Stimulated activated memory B cell treated with anti-CD40 and anti-IgM and Interleukin-4, amounts not matched to agents 10 μg/mL and 1 μg/mL and 100 μg/mL, for 72 hours (primary cell): ENCODE data around the gene LEFTY2.
"Not testable (repeated sequence)": the region's sequence is repeated elsewhere in the genome, so short reads cannot be mapped to it uniquely, and the experiment has no call there.

Experiments
- ATAC-seq: fragments of 150-1000 bp; cut with Tn5 transposase; 2 replicates; pipeline ENCODE4 v1.10.0; 2021
- H3K27ac Mint-ChIP-seq: one replicate; pipeline ENCODE4 v1.8.0; 2022; ENCODE audit warnings: mild to moderate bottlenecking, mixed read lengths
- H3K27me3 Mint-ChIP-seq: one replicate; pipeline ENCODE4 v1.8.0; 2022; ENCODE audit warnings: mixed read lengths
- H3K36me3 Mint-ChIP-seq: one replicate; pipeline ENCODE4 v1.8.0; 2022; ENCODE audit warnings: mixed read lengths
- H3K4me1 Mint-ChIP-seq: one replicate; pipeline ENCODE4 v1.8.0; 2022; ENCODE audit warnings: mixed read lengths
- H3K4me3 Mint-ChIP-seq: one replicate; pipeline ENCODE4 v1.8.0; 2022; ENCODE audit warnings: mild to moderate bottlenecking, moderate library complexity, mixed read lengths
- H3K9me3 Mint-ChIP-seq: one replicate; pipeline ENCODE4 v1.8.0; 2022; ENCODE audit warnings: mixed read lengths

Gene LEFTY2

GRCh38 chr1:225941942-225942222 is 862 bp upstream of the LEFTY2 start:
- peaks cover 8% of the 10 kb centered on the region for H3K4me1 Mint-ChIP-seq
- no peak overlapping the region for H3K27ac Mint-ChIP-seq
- no peaks in the 10 kb centered on the region for H3K27me3 Mint-ChIP-seq
- ATAC-seq = no peak
- H3K9me3 Mint-ChIP-seq = no peaks in the 10 kb centered on the region
- no peak overlapping the region for H3K4me3 Mint-ChIP-seq
- no peaks in the 10 kb centered on the region for H3K36me3 Mint-ChIP-seq

GRCh38 chr1:225940385-225941151 is 452 bp downstream of the LEFTY2 start:
- no peak overlapping the region for H3K4me3 Mint-ChIP-seq
- ATAC-seq = no peak
- H3K9me3 Mint-ChIP-seq = no peaks in the 10 kb centered on the region
- H3K27me3 Mint-ChIP-seq = no peaks in the 10 kb centered on the region
- no peaks in the 10 kb centered on the region for H3K36me3 Mint-ChIP-seq
- no peak overlapping the region for H3K27ac Mint-ChIP-seq
- H3K4me1 Mint-ChIP-seq = peaks cover 8% of the 10 kb centered on the region

- H3K27ac Mint-ChIP-seq, H3K4me1 Mint-ChIP-seq, H3K4me3 Mint-ChIP-seq, H3K9me3 Mint-ChIP-seq, H3K36me3 Mint-ChIP-seq, ATAC-seq, H3K27me3 Mint-ChIP-seq: not testable (repeated sequence)
Observed at GRCh38 chr1:225939939-225940310, 1.1 kb downstream of the LEFTY2 start.

- not testable (repeated sequence) for H3K36me3 Mint-ChIP-seq, H3K27ac Mint-ChIP-seq, H3K4me1 Mint-ChIP-seq, H3K4me3 Mint-ChIP-seq, H3K27me3 Mint-ChIP-seq, H3K9me3 Mint-ChIP-seq
- ATAC-seq = peak; percentile 40
Observed at GRCh38 chr1:225939097-225939938, 1.7 kb downstream of the LEFTY2 start.

GRCh38 chr1:225937048-225937968 is 3.7 kb downstream of the LEFTY2 start:
- no peak overlapping the region for H3K27ac Mint-ChIP-seq
- no peaks in the 10 kb centered on the region for H3K4me1 Mint-ChIP-seq
- H3K9me3 Mint-ChIP-seq = no peaks in the 10 kb centered on the region
- H3K36me3 Mint-ChIP-seq = no peaks in the 10 kb centered on the region
- no peak overlapping the region for H3K4me3 Mint-ChIP-seq
- no peak for ATAC-seq
- H3K27me3 Mint-ChIP-seq = no peaks in the 10 kb centered on the region

- no peaks in the 10 kb centered on the region for H3K9me3 Mint-ChIP-seq
- H3K27ac Mint-ChIP-seq = no peak overlapping the region
- no peak for ATAC-seq
- H3K27me3 Mint-ChIP-seq = no peaks in the 10 kb centered on the region
- H3K36me3 Mint-ChIP-seq = no peaks in the 10 kb centered on the region
- H3K4me1 Mint-ChIP-seq = no peaks in the 10 kb centered on the region
- H3K4me3 Mint-ChIP-seq = no peak overlapping the region
Observed at GRCh38 chr1:225936523-225936922, 4.5 kb downstream of the LEFTY2 start.

- not testable (repeated sequence) for ATAC-seq, H3K4me1 Mint-ChIP-seq, H3K36me3 Mint-ChIP-seq, H3K4me3 Mint-ChIP-seq, H3K27ac Mint-ChIP-seq, H3K9me3 Mint-ChIP-seq, H3K27me3 Mint-ChIP-seq
Observed at GRCh38 chr1:225936086-225936485, 4.9 kb downstream of the LEFTY2 start.

- Mint-ChIP-seq H3K4me1 (no peaks in the 10 kb centered on the region), H3K9me3 (no peaks in the 10 kb centered on the region), H3K4me3 (no peak overlapping the region), H3K27ac (no peak overlapping the region), H3K36me3 (no peaks in the 10 kb centered on the region), H3K27me3 (no peaks in the 10 kb centered on the region)
- no peak for ATAC-seq
Observed at GRCh38 chr1:225934711-225935110, 6.3 kb downstream of the LEFTY2 start.

GRCh38 chr1:225933072-225933471 is 7.9 kb downstream of the LEFTY2 start:
- Mint-ChIP-seq H3K4me1 (no peaks in the 10 kb centered on the region), H3K9me3 (no peaks in the 10 kb centered on the region), H3K27me3 (no peaks in the 10 kb centered on the region), H3K36me3 (no peaks in the 10 kb centered on the region), H3K27ac (no peak overlapping the region), H3K4me3 (no peak overlapping the region)
- no peak for ATAC-seq

GRCh38 chr1:225931270-225932136 is 9.5 kb downstream of the LEFTY2 start:
- Mint-ChIP-seq H3K36me3 (no peaks in the 10 kb centered on the region), H3K27ac (no peak overlapping the region), H3K27me3 (no peaks in the 10 kb centered on the region), H3K4me1 (no peaks in the 10 kb centered on the region), H3K9me3 (no peaks in the 10 kb centered on the region), H3K4me3 (no peak overlapping the region)
- ATAC-seq = no peak

- no peaks in the 10 kb centered on the region for H3K4me1 Mint-ChIP-seq
- no peaks in the 10 kb centered on the region for H3K27me3 Mint-ChIP-seq
- no peak overlapping the region for H3K27ac Mint-ChIP-seq
- H3K9me3 Mint-ChIP-seq = no peaks in the 10 kb centered on the region
- no peaks in the 10 kb centered on the region for H3K36me3 Mint-ChIP-seq
- ATAC-seq = no peak
- no peak overlapping the region for H3K4me3 Mint-ChIP-seq
Observed at GRCh38 chr1:225930566-225930965, 10.5 kb downstream of the LEFTY2 start.

- ATAC-seq, H3K4me1 Mint-ChIP-seq, H3K27ac Mint-ChIP-seq, H3K9me3 Mint-ChIP-seq, H3K4me3 Mint-ChIP-seq, H3K36me3 Mint-ChIP-seq, H3K27me3 Mint-ChIP-seq: not testable (repeated sequence)
Observed at GRCh38 chr1:225929462-225929861, 11.6 kb downstream of the LEFTY2 start.

GRCh38 chr1:225928186-225929175 is 12.5 kb downstream of the LEFTY2 start:
- Mint-ChIP-seq H3K27ac (no peak overlapping the region), H3K36me3 (no peaks in the 10 kb centered on the region), H3K4me1 (no peaks in the 10 kb centered on the region), H3K4me3 (no peak overlapping the region), H3K27me3 (no peaks in the 10 kb centered on the region), H3K9me3 (no peaks in the 10 kb centered on the region)
- no peak for ATAC-seq
